Lower leg skin (tissue), 3 donors: ENCODE results near the gene SERINC5.

Source experiments
- CTCF ChIP-seq, 3 donors: fragments of 450-650 bp; IDR thresholded peaks; one replicate each; pipeline ENCODE4 v1.5.1; 2016; ENCODE audit warnings: antibody characterized with exemption in 3 of 3, mild to moderate bottlenecking in 3 of 3, moderate library complexity in 2 of 3
- POLR2A ChIP-seq, 2 donors: fragments of 450-650 bp; IDR thresholded peaks; one replicate each; pipeline ENCODE4 v1.6.1; 2016 to 2017; ENCODE audit warnings: antibody characterized with exemption in 2 of 2, mild to moderate bottlenecking in 1 of 2, moderate library complexity in 1 of 2

GRCh38 chr5:80181618-80182211 is 74.1 kb downstream of the SERINC5 start:
- TF ChIP-seq CTCF (IDR thresholded peaks at IDR 0.05) = no peak
- TF ChIP-seq POLR2A (IDR thresholded peaks at IDR 0.05) = no peak
